H1 (cell line): ENCODE measurements around the gene IL32.

Source experiments
- BACH1 ChIP-seq: IDR thresholded peaks from 2 replicates; pipeline ENCODE4 v1.6.1; 2012; ENCODE audit warnings: low read length, improper control_type of control experiment
- BRCA1 ChIP-seq: IDR thresholded peaks from 2 replicates; pipeline ENCODE4 v1.6.1; 2012; ENCODE audit warnings: low read depth, low read length, improper control_type of control experiment
- CTCF ChIP-seq, 3 experiments: IDR thresholded peaks; 1 replicate in 2 of 3; 2 replicates in 1 of 3; pipeline versions ENCODE4 v1.5.1 to v1.6.1; 2011; ENCODE audit warnings: low read length in 3 of 3, mild to moderate bottlenecking in 3 of 3, inconsistent platforms in 2 of 3, low read depth in 1 of 3, moderate library complexity in 1 of 3; ENCODE audit not compliant: insufficient read depth in 1 of 3; ENCODE audit errors: control extremely low read depth in 1 of 3
- EGR1 ChIP-seq: IDR thresholded peaks from 2 replicates; pipeline ENCODE4 v1.6.1; 2011; ENCODE audit warnings: low read depth, low read length, borderline replicate concordance
- EP300 ChIP-seq, 2 experiments: IDR thresholded peaks; 1 replicate in 1 of 2; 2 replicates in 1 of 2; pipeline ENCODE4 v1.6.1; 2011 to 2012; ENCODE audit warnings: low read depth in 2 of 2, low read length in 2 of 2, mild to moderate bottlenecking in 2 of 2, borderline replicate concordance in 1 of 2, inconsistent platforms in 1 of 2, moderate library complexity in 1 of 2
- GABPA ChIP-seq: IDR thresholded peaks from 2 replicates; pipeline ENCODE4 v1.6.1; 2011; ENCODE audit warnings: mild to moderate bottlenecking, low read length, moderate library complexity, borderline replicate concordance; ENCODE audit not compliant: insufficient read depth
- MAFK ChIP-seq: IDR thresholded peaks from 2 replicates; pipeline ENCODE4 v1.6.1; 2012; ENCODE audit warnings: low read depth, mild to moderate bottlenecking, improper control_type of control experiment, low read length
- MAX ChIP-seq: IDR thresholded peaks from 2 replicates; pipeline ENCODE4 v1.6.1; 2012; ENCODE audit warnings: inconsistent platforms
- POLR2A ChIP-seq, 2 experiments: IDR thresholded peaks; 1 replicate in 1 of 2; 2 replicates in 1 of 2; pipeline ENCODE4 v1.6.1; 2011; ENCODE audit warnings: low read depth in 2 of 2, low read length in 2 of 2, mild to moderate bottlenecking in 2 of 2; ENCODE audit errors: control extremely low read depth in 1 of 2
- POLR2AphosphoS5 ChIP-seq: IDR thresholded peaks from 2 replicates; pipeline ENCODE4 v1.6.1; 2011; ENCODE audit warnings: low read depth, low read length
- SIN3A ChIP-seq, 2 experiments: IDR thresholded peaks in 1 of 2; conservative IDR thresholded peaks in 1 of 2; 2 replicates each; pipeline ENCODE4 v1.6.1; 2011 to 2012; ENCODE audit warnings: low read length in 2 of 2, improper control_type of control experiment in 1 of 2, low read depth in 1 of 2, mild to moderate bottlenecking in 1 of 2
- SRF ChIP-seq: IDR thresholded peaks from 2 replicates; pipeline ENCODE4 v1.6.1; 2011; ENCODE audit warnings: mild to moderate bottlenecking, low read depth, low read length, moderate library complexity
- SUZ12 ChIP-seq: fragments of 200-600 bp; sonication (generic); IDR thresholded peaks from 2 replicates; pipeline ENCODE4 v1.6.1; 2012; ENCODE audit warnings: mild to moderate bottlenecking, inconsistent platforms, low read length, moderate library complexity, mixed read lengths
- ZNF274 ChIP-seq: IDR thresholded peaks from 2 replicates; pipeline ENCODE4 v1.7.0; 2012; ENCODE audit warnings: low read length, borderline replicate concordance; ENCODE audit errors: extremely low read depth

- TF ChIP-seq CTCF (IDR thresholded peaks at IDR 0.05; ENCODE audit: control extremely low read depth in 1 of 3, insufficient read depth in 1 of 3, low read depth in 1 of 3, low read length in 3 of 3) (no peak), GABPA (no peak), EP300 (IDR thresholded peaks at IDR 0.05; ENCODE audit: borderline replicate concordance in 1 of 2, low read depth in 2 of 2, low read length in 2 of 2) (no peak), BACH1 (no peak), MAX (no peak), SRF (no peak), SIN3A (conservative IDR thresholded peaks at IDR 0.05 in 1 of 2, IDR thresholded peaks at IDR 0.05 in 1 of 2; ENCODE audit: low read depth in 1 of 2, low read length in 2 of 2) (no peak), POLR2AphosphoS5 (no peak; the same call in 1 of the 2 replicates), SUZ12 (no peak), BRCA1 (no peak), MAFK (no peak), EGR1 (no peak), POLR2A (IDR thresholded peaks at IDR 0.05; ENCODE audit: control extremely low read depth in 1 of 2, low read depth in 2 of 2, low read length in 2 of 2) (no peak), ZNF274 (no peak)
These were observed 23.0 kb downstream of the IL32 start for GRCh38 chr16:3088450-3088849.
